ENCODE measurements around the gene ELOVL6.
"Not testable (repeated sequence)": the region's sequence is repeated elsewhere in the genome, so short reads cannot be mapped to it uniquely, and the experiment has no call there.

The ELOVL6 gene

DNA sequence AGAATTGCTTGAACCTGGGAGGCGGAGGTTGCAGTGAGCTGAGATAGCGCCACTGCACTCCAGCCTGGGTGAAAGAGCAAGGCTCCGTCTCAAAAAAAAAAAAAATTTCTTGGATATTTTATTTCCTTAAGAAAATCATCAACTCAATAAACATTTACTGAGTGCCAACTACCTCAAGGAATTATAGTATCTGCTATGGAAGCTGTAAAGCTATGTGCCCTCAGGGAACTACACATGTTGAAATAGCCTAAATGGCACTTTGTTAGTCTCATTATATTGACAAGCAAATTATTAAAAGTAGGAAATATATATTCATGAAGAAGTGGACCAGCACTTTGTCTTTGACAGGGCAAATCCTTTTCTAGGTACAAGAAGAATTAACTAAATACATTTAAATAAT lies 40.8 kb downstream of the ELOVL6 start:
- DNase-seq, result no peak
- peaks cover 2% of the 10 kb centered on the region for H3K9me3 Mint-ChIP-seq
- H3K27ac Mint-ChIP-seq, result no peak overlapping the region
- H3K27me3 Mint-ChIP-seq, result no peaks in the 10 kb centered on the region
- no peak overlapping the region for H3K4me3 Mint-ChIP-seq
- H3K4me1 Mint-ChIP-seq (ENCODE audit: low read depth), result peaks cover 2% of the 10 kb centered on the region
- H3K36me3 Mint-ChIP-seq (ENCODE audit: low read depth), result peaks cover 9% of the 10 kb centered on the region

- H3K4me3 Mint-ChIP-seq; H3K36me3 Mint-ChIP-seq (ENCODE audit: low read depth); H3K4me1 Mint-ChIP-seq (ENCODE audit: low read depth); DNase-seq; H3K27me3 Mint-ChIP-seq; H3K9me3 Mint-ChIP-seq; H3K27ac Mint-ChIP-seq: not testable (repeated sequence)
These were observed 41.2 kb downstream of the ELOVL6 start for GRCh38 chr4:110157166-110157565.

DNA sequence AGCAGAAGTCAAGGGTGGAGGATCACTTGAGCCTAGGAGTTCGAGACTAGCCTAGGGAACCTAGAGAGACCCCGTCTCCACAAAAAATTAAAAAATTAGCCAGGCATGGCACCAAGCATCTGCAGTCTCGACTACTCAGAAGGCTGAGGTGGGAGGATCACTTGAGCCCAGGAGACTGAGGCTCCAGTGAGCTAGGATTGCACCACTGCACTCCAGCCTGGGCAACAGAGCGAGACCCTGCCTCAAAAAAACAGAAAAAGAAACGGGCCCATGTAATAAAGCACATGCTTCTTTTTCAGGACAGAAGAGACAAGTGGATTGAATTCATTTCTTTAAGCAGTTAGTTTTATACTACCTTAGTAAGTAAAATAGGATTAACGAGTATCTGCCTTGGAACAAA lies 42.0 kb downstream of the ELOVL6 start:
- Mint-ChIP-seq H3K9me3 (no peaks in the 10 kb centered on the region), H3K4me1 (ENCODE audit: low read depth) (peaks cover 2% of the 10 kb centered on the region), H3K27ac (no peak overlapping the region), H3K36me3 (ENCODE audit: low read depth) (peaks cover 1% of the 10 kb centered on the region), H3K4me3 (no peak overlapping the region), H3K27me3 (no peaks in the 10 kb centered on the region)
- DNase-seq, result no peak

- H3K9me3 Mint-ChIP-seq, result no peaks in the 10 kb centered on the region
- H3K36me3 Mint-ChIP-seq (ENCODE audit: low read depth), result no peaks in the 10 kb centered on the region
- H3K27ac Mint-ChIP-seq, result no peak overlapping the region
- peaks cover 2% of the 10 kb centered on the region for H3K4me1 Mint-ChIP-seq (ENCODE audit: low read depth)
- H3K27me3 Mint-ChIP-seq, result no peaks in the 10 kb centered on the region
- no peak for DNase-seq
- H3K4me3 Mint-ChIP-seq, result no peak overlapping the region
These were observed 42.8 kb downstream of the ELOVL6 start for GRCh38 chr4:110155654-110156053.

DNA sequence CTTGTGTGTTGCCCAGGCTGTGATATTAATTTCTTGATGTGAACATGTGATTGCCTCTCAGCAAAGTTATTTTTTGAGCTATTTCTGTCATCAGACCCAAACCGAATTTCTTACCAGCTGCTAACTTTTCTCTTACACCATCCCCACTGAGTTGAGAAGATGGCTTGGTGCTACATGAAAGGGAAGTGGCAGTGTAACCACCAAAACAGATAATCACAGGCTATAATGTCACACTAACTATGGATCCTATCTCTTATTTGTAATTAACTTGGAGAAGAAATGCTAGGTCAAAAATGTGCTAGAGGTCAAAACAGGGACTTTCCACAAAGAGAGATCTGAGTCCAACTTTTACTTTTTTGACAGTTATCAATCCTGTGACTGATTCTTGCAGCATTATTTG lies 43.8 kb downstream of the ELOVL6 start:
- DNase-seq, result no peak
- H3K27me3 Mint-ChIP-seq, result no peaks in the 10 kb centered on the region
- no peaks in the 10 kb centered on the region for H3K4me1 Mint-ChIP-seq (ENCODE audit: low read depth)
- H3K27ac Mint-ChIP-seq, result no peak overlapping the region
- H3K36me3 Mint-ChIP-seq (ENCODE audit: low read depth), result no peaks in the 10 kb centered on the region
- H3K9me3 Mint-ChIP-seq, result no peaks in the 10 kb centered on the region
- no peak overlapping the region for H3K4me3 Mint-ChIP-seq

DNA sequence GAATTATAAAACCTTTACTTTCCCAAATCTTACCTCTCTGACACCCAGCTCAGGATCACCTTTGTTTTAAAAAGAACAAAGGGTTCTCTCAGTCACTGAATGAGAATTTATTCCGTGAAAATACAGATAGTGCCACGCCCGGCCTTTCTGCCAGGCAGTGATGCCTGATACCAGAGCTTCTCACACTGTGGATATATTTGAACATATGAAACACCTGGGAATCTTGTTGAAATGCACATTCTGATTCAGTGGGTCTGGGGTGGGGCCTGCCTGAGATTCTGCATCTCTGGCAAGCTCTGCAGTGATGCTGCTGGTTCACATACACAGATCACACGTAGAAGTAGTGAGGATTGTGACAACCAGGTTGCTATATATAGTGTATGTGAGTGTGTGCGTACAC lies 46.0 kb downstream of the ELOVL6 start:
- no peaks in the 10 kb centered on the region for H3K27me3 Mint-ChIP-seq

GRCh38 chr4:110149089-110149488 lies 49.3 kb downstream of the ELOVL6 start:
- no peak for DNase-seq
- no peaks in the 10 kb centered on the region for H3K27me3 Mint-ChIP-seq
- H3K9me3 Mint-ChIP-seq, result no peaks in the 10 kb centered on the region
- H3K4me3 Mint-ChIP-seq, result no peak overlapping the region
- H3K4me1 Mint-ChIP-seq (ENCODE audit: low read depth), result no peaks in the 10 kb centered on the region
- H3K27ac Mint-ChIP-seq, result no peak overlapping the region
- no peaks in the 10 kb centered on the region for H3K36me3 Mint-ChIP-seq (ENCODE audit: low read depth)

More for the DNA sequence above, 46.0 kb downstream of the ELOVL6 start:
- Mint-ChIP-seq H3K36me3 (ENCODE audit: low read depth) (no peaks in the 10 kb centered on the region), H3K4me3 (no peak overlapping the region), H3K27ac (no peak overlapping the region), H3K9me3 (no peaks in the 10 kb centered on the region), H3K4me1 (ENCODE audit: low read depth) (no peaks in the 10 kb centered on the region)
- no peak for DNase-seq

- H3K27ac Mint-ChIP-seq, result no peak overlapping the region
- H3K36me3 Mint-ChIP-seq (ENCODE audit: low read depth), result peaks cover 2% of the 10 kb centered on the region
- no peaks in the 10 kb centered on the region for H3K27me3 Mint-ChIP-seq
- no peaks in the 10 kb centered on the region for H3K9me3 Mint-ChIP-seq
- DNase-seq, result no peak
- H3K4me1 Mint-ChIP-seq (ENCODE audit: low read depth), result no peaks in the 10 kb centered on the region
- no peak overlapping the region for H3K4me3 Mint-ChIP-seq
These were observed 56.0 kb downstream of the ELOVL6 start for GRCh38 chr4:110142461-110142860.

DNA sequence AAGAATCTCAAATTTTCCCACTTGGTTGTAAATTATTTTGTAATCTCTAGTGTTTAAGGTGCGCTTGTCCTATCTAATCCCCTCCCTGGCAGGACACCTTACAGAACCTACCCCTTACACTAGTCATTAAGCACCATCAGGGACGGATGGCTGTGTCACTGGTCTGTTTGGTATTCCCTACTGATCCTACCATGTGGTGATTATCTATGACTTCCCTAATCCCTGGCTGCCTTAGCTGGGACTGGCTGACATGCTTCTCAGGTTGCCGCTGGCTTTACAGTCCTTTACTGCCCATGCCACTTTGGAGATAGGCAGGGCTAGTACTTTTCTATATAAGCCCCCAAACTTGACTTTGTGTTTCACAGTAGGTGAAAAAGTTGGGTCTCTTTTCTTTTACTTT lies 58.6 kb downstream of the ELOVL6 start:
- Mint-ChIP-seq H3K27me3 (no peaks in the 10 kb centered on the region), H3K9me3 (no peaks in the 10 kb centered on the region), H3K36me3 (ENCODE audit: low read depth) (peaks cover 2% of the 10 kb centered on the region), H3K27ac (no peak overlapping the region), H3K4me3 (no peak overlapping the region), H3K4me1 (ENCODE audit: low read depth) (no peaks in the 10 kb centered on the region)
- DNase-seq, result no peak

DNA sequence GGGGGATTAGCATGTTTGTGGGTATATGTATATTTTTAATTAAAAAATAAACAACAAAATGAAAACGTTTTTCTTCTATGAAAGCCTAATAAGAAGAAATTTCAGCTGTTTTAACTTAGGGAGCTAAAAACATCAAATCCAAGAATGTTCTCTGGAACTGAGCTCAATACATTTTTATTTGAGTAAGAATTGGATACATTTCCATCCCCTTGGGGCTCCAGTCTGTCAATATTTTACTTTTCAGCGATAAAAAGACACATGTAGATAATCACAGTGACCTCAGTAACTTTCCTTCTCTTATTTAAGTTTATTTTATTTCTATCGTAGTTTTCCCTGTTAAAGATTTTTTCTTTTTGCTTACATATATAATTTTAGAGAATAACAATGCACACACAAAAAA lies 59.3 kb downstream of the ELOVL6 start:
- Mint-ChIP-seq H3K27ac (no peak overlapping the region), H3K27me3 (no peaks in the 10 kb centered on the region), H3K4me3 (no peak overlapping the region), H3K9me3 (no peaks in the 10 kb centered on the region), H3K4me1 (ENCODE audit: low read depth) (no peaks in the 10 kb centered on the region), H3K36me3 (ENCODE audit: low read depth) (peaks cover 2% of the 10 kb centered on the region)
- no peak for DNase-seq

DNA sequence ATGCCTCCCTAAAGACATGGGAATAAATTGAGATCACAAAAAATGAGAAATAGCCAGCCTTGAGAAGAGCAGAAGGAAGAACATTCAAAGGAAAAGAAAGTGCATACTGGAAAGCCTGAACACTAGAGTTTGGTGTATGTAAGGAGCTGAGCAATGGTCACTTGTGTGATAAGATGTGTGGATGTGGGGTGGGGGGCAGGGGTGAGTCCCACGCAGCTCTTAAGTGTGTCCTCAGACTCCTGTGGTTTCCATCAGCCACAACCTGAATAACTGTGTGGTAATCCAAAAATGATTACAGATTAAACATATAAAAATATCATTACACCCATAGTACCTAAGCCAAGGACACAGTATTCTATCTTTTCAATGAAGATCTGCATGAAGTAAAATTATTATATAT lies 59.9 kb downstream of the ELOVL6 start:
- Mint-ChIP-seq H3K4me1 (ENCODE audit: low read depth) (no peaks in the 10 kb centered on the region), H3K9me3 (no peaks in the 10 kb centered on the region), H3K36me3 (ENCODE audit: low read depth) (peaks cover 2% of the 10 kb centered on the region), H3K4me3 (no peak overlapping the region), H3K27ac (no peak overlapping the region), H3K27me3 (no peaks in the 10 kb centered on the region)
- no peak for DNase-seq

- no peak overlapping the region for H3K27ac Mint-ChIP-seq
- DNase-seq, result no peak
- H3K36me3 Mint-ChIP-seq (ENCODE audit: low read depth), result peaks cover 2% of the 10 kb centered on the region
- no peaks in the 10 kb centered on the region for H3K9me3 Mint-ChIP-seq
- H3K4me3 Mint-ChIP-seq, result no peak overlapping the region
- no peaks in the 10 kb centered on the region for H3K27me3 Mint-ChIP-seq
- H3K4me1 Mint-ChIP-seq (ENCODE audit: low read depth), result no peaks in the 10 kb centered on the region
These were observed 60.6 kb downstream of the ELOVL6 start for GRCh38 chr4:110137829-110138228.

DNA sequence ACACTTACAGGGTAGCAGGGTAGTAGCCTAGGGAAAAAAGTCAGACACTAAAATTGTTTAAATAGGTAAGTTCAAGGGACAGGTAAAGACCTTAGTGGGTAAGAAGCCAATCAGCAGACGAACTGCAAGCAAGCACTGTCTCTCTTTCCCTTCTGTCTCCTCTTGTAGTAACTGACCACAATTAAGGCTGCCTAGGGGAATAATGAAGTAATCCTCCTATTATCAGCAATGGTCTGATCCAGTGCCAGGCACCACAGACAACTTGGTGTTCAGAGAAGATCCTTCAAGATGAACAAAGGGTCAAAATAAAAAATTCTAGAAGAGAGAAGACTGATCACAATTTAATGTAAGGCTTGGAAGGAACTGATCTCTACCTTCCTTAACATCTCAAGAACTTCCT lies 62.9 kb downstream of the ELOVL6 start:
- Mint-ChIP-seq H3K4me3 (no peak overlapping the region), H3K36me3 (ENCODE audit: low read depth) (no peaks in the 10 kb centered on the region), H3K4me1 (ENCODE audit: low read depth) (no peaks in the 10 kb centered on the region), H3K27me3 (no peaks in the 10 kb centered on the region), H3K27ac (no peak overlapping the region), H3K9me3 (no peaks in the 10 kb centered on the region)
- no peak for DNase-seq

DNA sequence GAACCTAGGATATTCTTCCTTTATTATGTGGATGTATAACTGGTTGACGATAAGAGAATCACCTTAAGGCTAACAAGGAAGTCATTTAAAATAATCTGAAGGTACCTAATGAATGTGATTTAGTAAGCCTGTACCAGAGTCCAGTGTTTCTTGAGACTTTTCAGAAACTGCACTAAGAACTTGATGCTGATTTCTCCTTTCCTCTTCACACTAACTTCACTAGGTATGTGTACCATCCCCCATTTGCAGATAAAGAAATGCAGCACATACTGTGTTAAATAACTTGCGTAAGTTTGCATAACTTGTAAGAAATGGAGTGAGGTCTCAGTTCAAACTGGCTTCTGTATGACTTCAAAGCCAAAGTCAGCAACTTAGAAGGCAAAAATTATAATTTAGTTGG lies 63.3 kb downstream of the ELOVL6 start:
- Mint-ChIP-seq H3K9me3 (no peaks in the 10 kb centered on the region), H3K27me3 (no peaks in the 10 kb centered on the region), H3K4me1 (ENCODE audit: low read depth) (no peaks in the 10 kb centered on the region), H3K36me3 (ENCODE audit: low read depth) (no peaks in the 10 kb centered on the region), H3K4me3 (no peak overlapping the region), H3K27ac (no peak overlapping the region)
- no peak for DNase-seq

GRCh38 chr4:110134269-110134869 lies 64.0 kb downstream of the ELOVL6 start:
- no peak overlapping the region for H3K27ac Mint-ChIP-seq
- H3K9me3 Mint-ChIP-seq, result no peaks in the 10 kb centered on the region
- DNase-seq, result no peak
- H3K36me3 Mint-ChIP-seq (ENCODE audit: low read depth), result no peaks in the 10 kb centered on the region
- peaks cover 3% of the 10 kb centered on the region for H3K4me1 Mint-ChIP-seq (ENCODE audit: low read depth)
- H3K4me3 Mint-ChIP-seq, result no peak overlapping the region
- H3K27me3 Mint-ChIP-seq, result no peaks in the 10 kb centered on the region

All from activated T-cell treated with anti-CD3 and anti-CD28 coated beads, Interleukin-2, amount 50 U/mL, for 24 hours (primary cell).